GM23338 (cell line): ENCODE data around the gene GPR146.

Experiments
- CREB1 ChIP-seq: fragments of 250-450 bp; sonication (Bioruptor Pico); IDR thresholded peaks from 2 replicates; pipeline ENCODE4 v1.5.0; 2020; ENCODE audit warnings: low read depth, mild to moderate bottlenecking, moderate library complexity
- EZH2 ChIP-seq: fragments of 200-600 bp; sonication (generic); IDR thresholded peaks from one replicate; pipeline ENCODE4 v1.8.0; 2017; ENCODE audit warnings: antibody characterized with exemption, mild to moderate bottlenecking, low read depth; ENCODE audit not compliant: unreplicated experiment
- EZH2phosphoT487 ChIP-seq: fragments of 200-600 bp; sonication (generic); IDR thresholded peaks from one replicate; pipeline ENCODE4 v1.8.1; 2018; ENCODE audit warnings: antibody characterized with exemption; ENCODE audit not compliant: unreplicated experiment
- NANOG ChIP-seq: IDR thresholded peaks from 2 replicates; pipeline ENCODE4 v1.6.1; 2016; ENCODE audit warnings: antibody characterized with exemption, borderline replicate concordance
- POLR2AphosphoS5 ChIP-seq: IDR thresholded peaks from 2 replicates; pipeline ENCODE4 v1.6.1; 2016; ENCODE audit warnings: antibody characterized with exemption, low read depth
- ZNF331 ChIP-seq: fragments of 250-450 bp; sonication (Bioruptor Pico); IDR thresholded peaks from 2 replicates; pipeline ENCODE4 v1.5.0; 2020; ENCODE audit warnings: low read depth, mild to moderate bottlenecking, moderate library complexity
- TF ChIP-seq, protein P1 (sequence below): IDR thresholded peaks from one replicate; pipeline ENCODE4 v1.6.1; 2018; ENCODE audit warnings: antibody characterized with exemption; ENCODE audit not compliant: unreplicated experiment
- TF ChIP-seq, protein P2 (sequence below), 2 experiments: fragments of 200-600 bp in 1 of 2; sonication (generic) in 1 of 2; conservative IDR thresholded peaks; 2 replicates each; pipeline versions ENCODE4 v1.5.1 to v1.6.1; 2016 to 2017; ENCODE audit warnings: antibody characterized with exemption in 2 of 2, low read depth in 2 of 2, mild to moderate bottlenecking in 2 of 2, moderate library complexity in 1 of 2
- TF ChIP-seq, protein P3 (sequence below): fragments of 250-450 bp; sonication (Bioruptor Pico); IDR thresholded peaks from 2 replicates; pipeline ENCODE4 v1.5.0; 2020; ENCODE audit warnings: mild to moderate bottlenecking, moderate library complexity

DNA sequence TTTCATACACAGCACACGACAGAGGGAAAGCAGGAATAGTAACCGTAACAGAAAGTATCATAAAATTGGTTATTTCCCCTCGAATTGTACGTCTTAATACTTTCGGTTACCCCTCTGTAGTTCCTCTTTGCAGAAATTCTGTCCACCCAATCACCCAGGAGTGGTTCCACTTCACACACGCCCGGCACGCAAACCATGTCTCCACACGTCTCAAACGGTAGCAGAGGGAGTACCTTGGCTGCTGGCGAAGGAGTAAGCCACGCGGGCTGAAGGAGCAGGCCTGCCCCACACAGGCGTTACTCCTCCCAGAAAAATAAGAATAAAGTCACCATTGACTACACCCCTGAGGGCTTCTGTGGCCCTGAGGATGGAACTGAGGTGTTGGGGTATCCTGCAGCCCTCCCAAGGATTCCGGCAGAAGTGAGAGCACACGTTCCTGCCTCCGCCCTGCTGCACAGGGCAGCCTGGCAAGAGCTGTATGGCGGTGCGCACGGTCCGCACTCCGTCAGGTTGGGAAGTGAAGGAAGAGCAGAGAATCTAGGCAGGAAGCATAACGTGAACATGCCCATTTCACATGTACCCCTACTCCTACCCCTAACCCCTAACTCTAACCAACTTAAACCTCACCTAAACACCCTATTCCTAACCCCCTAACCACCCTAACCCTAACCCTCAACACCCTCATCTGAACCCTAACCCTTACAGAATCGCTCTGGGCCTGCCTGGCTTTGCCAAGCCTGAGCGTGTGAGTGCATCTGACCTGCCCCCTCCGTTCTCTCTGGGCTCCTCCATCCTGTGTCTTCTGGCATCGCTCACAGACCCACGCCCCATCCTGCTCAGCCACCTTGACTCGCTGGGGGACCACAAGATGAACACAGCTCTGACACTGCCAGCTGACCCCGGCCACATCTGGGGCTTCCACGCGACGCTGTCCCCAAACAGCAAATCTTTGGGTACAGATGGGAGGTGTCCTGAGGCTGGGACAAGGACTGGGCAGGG, 18.2 kb downstream of the GPR146 start:
- TF ChIP-seq, protein P1, sequence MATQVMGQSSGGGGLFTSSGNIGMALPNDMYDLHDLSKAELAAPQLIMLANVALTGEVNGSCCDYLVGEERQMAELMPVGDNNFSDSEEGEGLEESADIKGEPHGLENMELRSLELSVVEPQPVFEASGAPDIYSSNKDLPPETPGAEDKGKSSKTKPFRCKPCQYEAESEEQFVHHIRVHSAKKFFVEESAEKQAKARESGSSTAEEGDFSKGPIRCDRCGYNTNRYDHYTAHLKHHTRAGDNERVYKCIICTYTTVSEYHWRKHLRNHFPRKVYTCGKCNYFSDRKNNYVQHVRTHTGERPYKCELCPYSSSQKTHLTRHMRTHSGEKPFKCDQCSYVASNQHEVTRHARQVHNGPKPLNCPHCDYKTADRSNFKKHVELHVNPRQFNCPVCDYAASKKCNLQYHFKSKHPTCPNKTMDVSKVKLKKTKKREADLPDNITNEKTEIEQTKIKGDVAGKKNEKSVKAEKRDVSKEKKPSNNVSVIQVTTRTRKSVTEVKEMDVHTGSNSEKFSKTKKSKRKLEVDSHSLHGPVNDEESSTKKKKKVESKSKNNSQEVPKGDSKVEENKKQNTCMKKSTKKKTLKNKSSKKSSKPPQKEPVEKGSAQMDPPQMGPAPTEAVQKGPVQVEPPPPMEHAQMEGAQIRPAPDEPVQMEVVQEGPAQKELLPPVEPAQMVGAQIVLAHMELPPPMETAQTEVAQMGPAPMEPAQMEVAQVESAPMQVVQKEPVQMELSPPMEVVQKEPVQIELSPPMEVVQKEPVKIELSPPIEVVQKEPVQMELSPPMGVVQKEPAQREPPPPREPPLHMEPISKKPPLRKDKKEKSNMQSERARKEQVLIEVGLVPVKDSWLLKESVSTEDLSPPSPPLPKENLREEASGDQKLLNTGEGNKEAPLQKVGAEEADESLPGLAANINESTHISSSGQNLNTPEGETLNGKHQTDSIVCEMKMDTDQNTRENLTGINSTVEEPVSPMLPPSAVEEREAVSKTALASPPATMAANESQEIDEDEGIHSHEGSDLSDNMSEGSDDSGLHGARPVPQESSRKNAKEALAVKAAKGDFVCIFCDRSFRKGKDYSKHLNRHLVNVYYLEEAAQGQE = no peak
- TF ChIP-seq, protein P2, sequence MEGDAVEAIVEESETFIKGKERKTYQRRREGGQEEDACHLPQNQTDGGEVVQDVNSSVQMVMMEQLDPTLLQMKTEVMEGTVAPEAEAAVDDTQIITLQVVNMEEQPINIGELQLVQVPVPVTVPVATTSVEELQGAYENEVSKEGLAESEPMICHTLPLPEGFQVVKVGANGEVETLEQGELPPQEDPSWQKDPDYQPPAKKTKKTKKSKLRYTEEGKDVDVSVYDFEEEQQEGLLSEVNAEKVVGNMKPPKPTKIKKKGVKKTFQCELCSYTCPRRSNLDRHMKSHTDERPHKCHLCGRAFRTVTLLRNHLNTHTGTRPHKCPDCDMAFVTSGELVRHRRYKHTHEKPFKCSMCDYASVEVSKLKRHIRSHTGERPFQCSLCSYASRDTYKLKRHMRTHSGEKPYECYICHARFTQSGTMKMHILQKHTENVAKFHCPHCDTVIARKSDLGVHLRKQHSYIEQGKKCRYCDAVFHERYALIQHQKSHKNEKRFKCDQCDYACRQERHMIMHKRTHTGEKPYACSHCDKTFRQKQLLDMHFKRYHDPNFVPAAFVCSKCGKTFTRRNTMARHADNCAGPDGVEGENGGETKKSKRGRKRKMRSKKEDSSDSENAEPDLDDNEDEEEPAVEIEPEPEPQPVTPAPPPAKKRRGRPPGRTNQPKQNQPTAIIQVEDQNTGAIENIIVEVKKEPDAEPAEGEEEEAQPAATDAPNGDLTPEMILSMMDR (conservative IDR thresholded peaks at IDR 0.05; ENCODE audit: low read depth in 2 of 2) = no peak
- TF ChIP-seq POLR2AphosphoS5 (no peak), ZNF331 (no peak), EZH2 (no peak), EZH2phosphoT487 (no peak), CREB1 (CRISPR knock-in tag) (no peak), NANOG (no peak)
- TF ChIP-seq, protein P3, sequence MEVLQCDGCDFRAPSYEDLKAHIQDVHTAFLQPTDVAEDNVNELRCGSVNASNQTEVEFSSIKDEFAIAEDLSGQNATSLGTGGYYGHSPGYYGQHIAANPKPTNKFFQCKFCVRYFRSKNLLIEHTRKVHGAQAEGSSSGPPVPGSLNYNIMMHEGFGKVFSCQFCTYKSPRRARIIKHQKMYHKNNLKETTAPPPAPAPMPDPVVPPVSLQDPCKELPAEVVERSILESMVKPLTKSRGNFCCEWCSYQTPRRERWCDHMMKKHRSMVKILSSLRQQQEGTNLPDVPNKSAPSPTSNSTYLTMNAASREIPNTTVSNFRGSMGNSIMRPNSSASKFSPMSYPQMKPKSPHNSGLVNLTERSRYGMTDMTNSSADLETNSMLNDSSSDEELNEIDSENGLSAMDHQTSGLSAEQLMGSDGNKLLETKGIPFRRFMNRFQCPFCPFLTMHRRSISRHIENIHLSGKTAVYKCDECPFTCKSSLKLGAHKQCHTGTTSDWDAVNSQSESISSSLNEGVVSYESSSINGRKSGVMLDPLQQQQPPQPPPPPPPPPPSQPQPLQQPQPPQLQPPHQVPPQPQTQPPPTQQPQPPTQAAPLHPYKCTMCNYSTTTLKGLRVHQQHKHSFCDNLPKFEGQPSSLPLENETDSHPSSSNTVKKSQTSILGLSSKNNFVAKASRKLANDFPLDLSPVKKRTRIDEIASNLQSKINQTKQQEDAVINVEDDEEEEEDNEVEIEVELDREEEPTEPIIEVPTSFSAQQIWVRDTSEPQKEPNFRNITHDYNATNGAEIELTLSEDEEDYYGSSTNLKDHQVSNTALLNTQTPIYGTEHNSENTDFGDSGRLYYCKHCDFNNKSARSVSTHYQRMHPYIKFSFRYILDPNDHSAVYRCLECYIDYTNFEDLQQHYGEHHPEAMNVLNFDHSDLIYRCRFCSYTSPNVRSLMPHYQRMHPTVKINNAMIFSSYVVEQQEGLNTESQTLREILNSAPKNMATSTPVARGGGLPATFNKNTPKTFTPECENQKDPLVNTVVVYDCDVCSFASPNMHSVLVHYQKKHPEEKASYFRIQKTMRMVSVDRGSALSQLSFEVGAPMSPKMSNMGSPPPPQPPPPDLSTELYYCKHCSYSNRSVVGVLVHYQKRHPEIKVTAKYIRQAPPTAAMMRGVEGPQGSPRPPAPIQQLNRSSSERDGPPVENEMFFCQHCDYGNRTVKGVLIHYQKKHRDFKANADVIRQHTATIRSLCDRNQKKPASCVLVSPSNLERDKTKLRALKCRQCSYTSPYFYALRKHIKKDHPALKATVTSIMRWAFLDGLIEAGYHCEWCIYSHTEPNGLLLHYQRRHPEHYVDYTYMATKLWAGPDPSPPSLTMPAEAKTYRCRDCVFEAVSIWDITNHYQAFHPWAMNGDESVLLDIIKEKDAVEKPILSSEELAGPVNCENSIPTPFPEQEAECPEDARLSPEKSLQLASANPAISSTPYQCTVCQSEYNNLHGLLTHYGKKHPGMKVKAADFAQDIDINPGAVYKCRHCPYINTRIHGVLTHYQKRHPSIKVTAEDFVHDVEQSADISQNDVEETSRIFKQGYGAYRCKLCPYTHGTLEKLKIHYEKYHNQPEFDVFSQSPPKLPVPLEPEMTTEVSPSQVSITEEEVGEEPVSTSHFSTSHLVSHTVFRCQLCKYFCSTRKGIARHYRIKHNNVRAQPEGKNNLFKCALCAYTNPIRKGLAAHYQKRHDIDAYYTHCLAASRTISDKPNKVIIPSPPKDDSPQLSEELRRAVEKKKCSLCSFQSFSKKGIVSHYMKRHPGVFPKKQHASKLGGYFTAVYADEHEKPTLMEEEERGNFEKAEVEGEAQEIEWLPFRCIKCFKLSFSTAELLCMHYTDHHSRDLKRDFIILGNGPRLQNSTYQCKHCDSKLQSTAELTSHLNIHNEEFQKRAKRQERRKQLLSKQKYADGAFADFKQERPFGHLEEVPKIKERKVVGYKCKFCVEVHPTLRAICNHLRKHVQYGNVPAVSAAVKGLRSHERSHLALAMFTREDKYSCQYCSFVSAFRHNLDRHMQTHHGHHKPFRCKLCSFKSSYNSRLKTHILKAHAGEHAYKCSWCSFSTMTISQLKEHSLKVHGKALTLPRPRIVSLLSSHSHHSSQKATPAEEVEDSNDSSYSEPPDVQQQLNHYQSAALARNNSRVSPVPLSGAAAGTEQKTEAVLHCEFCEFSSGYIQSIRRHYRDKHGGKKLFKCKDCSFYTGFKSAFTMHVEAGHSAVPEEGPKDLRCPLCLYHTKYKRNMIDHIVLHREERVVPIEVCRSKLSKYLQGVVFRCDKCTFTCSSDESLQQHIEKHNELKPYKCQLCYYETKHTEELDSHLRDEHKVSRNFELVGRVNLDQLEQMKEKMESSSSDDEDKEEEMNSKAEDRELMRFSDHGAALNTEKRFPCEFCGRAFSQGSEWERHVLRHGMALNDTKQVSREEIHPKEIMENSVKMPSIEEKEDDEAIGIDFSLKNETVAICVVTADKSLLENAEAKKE = no peak
